Activated CD4-positive, alpha-beta T cell treated with anti-CD3 and anti-CD28 coated beads, Interleukin-2, amount 50 U/mL, for 16 hours (primary cell): Measurements from ENCODE around the gene APC.
"Not testable (repeated sequence)": the region's sequence is repeated elsewhere in the genome, so short reads cannot be mapped to it uniquely, and the experiment has no call there.

ENCODE experiments used
- DNase-seq: peaks from one replicate; pipeline ENCODE4 v3.0.0-alpha.2; 2020

Gene APC

DNA sequence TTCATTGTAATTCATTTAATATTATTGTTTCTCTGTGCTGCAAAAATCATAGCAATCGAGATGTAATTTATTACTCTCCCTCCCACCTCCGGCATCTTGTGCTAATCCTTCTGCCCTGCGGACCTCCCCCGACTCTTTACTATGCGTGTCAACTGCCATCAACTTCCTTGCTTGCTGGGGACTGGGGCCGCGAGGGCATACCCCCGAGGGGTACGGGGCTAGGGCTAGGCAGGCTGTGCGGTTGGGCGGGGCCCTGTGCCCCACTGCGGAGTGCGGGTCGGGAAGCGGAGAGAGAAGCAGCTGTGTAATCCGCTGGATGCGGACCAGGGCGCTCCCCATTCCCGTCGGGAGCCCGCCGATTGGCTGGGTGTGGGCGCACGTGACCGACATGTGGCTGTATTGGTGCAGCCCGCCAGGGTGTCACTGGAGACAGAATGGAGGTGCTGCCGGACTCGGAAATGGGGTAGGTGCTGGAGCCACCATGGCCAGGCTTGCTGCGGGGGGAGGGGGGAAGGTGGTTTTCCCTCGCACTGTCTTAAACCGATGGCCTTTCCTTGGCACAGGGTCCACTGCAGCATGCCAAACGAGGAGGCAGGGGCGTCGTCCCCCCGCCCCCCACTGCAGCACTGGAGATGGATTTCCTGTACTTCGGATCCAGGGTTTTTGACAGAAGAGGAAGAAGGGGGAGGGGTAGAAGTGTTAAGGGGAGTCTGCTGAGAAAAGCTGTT, at the start of gene APC:
Gene APC, plus strand, starts transcription at position 423 of the 728 bp plus-strand sequence. CDS start 17,006 bp downstream, outside the sequence.
- peak; percentile 90 for DNase-seq

DNA sequence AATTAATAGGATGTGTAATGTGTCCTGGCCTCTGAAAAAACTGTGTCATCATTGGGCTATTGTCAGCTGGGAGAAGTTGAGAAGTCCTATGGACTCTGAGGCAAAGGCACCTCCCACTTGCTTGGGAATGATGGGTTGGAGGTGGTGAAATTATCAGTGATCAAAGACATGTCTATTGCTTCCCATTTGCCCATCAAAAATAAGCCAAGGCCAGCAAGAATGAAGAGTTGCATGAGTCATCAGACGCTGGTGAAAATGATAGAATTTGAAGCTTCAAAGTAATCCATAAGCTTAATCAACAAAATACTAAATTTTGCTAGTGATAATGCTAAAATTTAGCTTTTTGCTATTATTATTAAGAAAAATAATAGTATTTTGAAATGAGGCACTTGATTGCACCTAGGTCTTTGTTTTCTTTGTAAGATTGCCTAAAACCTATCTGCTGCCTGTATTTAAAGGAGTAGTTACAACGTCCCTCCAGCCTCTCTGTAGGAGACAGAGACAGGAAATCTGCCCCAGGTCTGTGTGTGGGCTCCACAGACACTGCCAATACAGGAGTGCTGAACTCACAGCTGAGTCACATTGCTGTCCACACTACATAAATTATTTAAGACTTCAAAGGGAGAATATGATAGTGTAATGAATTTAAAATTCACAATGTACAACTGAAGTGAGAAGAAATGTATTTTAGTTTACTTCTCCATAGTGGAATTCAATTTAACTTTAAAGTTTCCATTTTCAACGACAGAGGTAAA, 48.4 kb upstream of the APC start:
- DNase-seq, result no peak

DNA sequence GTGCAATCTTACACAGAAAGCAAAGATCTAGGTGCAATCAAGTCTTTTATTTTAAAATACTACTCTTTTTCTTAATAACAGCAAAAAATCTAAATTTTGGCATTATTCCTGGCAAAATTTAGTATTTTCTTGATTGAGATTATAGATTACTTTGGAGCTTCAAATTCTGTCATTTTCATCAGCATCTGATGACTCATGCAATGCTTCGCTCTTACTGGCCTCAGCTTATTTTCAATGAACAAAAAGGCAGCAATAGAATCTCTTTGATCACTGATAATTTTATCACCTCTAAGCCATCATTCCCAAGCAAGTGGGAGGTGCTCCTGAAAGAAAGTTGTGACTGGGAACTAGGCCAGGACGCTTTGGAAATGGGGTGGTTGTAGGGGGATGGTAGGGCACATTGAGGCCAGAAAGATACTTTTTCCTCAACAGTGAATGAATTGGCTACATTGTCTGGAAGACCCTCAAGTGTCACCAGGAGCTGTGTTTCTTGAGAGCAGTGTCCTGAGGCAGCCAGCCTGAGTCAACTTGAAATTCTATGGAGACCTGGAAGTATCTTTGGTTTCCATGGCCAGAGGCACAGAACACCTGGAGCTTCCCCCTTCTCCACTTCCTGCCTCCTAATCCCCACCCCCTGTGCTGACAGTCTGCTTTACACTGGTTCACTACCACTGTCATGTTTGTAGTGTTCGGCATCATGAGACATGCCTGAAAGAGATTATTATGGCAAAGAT, 46.9 kb upstream of the APC start:
- DNase-seq, result no peak

DNA sequence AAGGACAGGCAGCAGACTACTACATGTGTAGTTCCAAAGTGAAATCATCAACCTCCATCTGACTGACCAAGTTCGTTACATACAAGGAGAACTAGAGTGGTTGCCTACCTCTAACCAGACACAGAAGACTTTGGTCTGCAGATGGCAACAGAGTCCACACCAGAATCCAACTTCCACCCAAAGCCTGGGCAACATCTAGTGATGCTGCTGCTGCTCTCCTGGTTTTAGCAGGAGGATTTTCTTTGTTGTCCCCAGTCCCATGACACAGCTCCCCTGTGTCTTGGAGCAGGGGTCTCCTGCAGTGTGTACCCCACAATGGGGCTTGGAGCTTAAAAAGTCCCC, 46.4 kb upstream of the APC start:
- no peak for DNase-seq

DNA sequence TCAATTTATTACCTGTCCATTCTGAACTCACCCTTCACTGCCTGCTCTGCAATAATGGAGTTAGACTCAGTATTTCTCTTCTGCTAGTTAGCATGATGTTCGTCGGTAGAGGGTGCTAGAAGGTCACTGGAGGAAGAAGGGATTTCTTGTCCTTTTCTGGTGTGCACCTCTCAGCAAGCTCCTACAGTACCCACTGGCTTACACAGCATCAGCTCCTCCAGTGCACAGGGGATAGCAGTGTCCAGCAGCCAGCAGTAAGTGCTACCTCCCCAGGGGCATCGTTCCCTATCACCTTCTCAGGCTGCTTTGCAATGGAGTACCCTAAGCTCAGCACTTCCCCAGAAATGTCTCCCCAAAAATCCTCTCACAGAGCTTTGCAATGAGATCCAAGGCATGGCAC, 45.9 kb upstream of the APC start:
- peak; percentile 55 for DNase-seq

DNA sequence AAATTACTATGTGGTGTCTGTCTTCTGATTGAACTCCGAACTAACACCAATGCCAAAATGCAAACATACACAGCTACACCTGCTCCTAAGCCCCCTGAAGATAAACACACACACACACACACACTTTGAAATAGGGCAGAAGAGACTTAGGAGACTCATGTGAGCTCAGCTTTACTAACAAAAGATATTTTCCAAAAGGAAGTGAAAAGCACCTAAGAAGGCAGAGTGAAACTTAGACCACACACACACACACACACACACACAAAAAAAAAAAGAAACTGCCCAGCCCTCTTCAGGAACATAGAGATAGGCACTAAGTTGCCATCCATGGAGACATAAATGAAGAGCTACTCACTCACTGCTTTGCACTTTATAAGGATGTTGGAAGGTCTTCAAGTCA, 45.2 kb upstream of the APC start:
- DNase-seq, result no peak

DNA sequence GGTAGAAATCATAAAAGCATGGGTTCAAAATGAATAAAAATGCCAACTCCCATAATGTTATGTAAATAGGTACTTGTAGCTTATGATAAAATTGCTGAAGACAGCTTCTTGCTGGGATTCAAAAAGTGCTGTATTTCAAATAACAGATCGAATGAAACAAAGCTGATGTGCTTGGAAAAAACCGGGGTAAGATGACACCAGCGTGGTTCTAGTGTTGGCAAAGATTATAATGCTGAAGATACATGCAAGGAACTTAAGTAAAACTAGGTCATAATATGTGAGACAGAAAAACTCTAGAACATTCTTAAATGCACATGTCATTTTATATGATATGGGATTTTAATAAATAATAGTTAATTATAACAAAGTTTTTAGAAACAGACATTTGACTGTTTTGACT, 44.4 kb upstream of the APC start:
- DNase-seq, result no peak

DNA sequence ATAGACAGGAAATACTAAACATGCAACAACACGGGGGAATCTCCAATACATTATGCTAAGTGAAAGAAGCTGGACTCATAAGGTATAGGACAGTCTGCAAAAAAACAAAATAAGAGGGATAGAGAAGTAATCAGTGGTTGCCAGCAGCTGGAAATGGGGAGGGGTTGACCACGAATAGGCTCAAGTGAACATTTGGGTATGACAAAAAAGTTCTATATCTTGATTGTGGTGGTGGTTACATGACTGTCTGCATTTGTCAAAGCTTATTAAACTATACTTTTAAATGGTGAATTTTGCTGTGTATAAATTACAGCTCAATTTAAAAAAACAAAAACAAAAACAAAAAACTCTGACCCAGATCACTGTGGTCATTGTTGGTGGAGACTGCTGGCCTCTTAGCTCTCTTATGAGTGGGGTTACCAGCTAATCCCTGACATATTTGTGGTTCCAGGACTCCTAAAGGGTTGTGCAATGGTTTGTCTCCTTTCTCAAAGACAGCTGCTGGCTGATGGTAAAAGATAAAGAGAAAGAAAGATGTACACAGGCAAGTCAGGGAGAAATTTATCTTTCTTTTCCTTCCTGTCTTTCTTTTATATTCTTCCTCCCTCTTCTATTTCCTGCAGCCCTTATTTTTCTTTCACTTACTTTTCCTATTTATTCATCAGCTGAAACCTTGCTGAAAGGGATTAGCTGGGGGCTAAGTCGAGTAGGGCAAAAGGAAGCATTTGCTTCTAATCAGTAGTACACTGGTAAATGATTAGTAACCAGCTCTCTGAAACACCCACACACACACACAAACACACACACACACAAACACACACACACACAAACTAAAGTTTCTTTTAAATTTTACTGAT, 42.6 kb upstream of the APC start:
- DNase-seq, result no peak

DNA sequence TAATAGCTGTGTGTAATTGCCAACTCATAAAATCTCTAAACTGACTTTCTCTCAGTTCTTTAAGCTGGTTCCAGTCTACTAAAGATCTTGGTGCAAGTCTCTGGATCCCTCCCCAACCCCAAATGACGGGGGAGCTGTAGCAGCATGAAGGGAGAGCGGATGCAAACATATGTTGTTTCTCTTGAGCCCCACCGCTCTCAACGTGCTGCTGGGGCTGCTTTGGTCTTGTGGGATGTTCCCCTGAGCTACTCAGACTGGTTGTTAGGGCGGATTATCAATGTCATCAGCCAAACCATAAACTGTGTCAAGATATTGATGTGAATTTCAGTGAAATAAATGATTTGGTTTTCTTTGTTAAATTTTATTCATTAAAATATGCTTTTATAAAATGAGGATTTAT, 40.9 kb upstream of the APC start:
- no peak for DNase-seq

DNA sequence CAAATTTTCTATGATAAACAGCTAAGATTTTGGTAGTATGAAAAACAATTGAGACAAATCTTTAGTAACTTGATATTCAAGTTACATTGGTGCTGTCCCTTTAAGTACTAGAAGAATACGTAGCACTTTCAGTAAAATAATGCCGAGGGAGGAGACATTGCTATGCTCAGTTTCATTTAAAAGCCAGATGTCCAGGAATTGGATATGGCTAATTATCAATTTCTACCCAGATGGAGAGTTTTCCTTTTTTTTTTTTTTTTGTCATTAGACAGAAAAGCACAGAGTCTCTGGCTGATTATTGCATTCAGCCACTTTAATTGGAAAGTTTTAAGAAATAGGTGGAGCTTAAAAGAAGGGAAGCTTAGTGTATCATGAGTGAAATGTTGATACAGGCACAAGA, 40.4 kb upstream of the APC start:
- DNase-seq, result no peak

DNA sequence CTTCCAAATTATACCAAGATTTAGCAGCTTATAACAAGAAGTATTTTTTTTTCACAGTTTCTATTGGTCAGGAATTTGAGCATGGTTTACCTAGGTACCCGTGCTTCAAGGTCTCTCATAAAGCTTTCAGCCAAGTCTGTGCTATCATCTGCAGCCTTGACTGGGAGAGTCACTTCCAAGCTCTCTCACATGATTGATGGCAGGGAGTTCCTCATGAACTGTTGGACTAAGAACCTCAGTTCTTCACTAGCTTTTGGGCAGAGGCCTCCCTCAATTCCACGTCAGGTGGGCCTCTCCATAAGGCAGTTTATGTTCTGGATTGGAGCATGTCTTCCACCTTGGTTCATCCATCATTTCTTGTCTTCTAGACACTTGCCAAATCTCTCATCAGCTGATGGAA, 39.9 kb upstream of the APC start:
- no peak for DNase-seq

DNA sequence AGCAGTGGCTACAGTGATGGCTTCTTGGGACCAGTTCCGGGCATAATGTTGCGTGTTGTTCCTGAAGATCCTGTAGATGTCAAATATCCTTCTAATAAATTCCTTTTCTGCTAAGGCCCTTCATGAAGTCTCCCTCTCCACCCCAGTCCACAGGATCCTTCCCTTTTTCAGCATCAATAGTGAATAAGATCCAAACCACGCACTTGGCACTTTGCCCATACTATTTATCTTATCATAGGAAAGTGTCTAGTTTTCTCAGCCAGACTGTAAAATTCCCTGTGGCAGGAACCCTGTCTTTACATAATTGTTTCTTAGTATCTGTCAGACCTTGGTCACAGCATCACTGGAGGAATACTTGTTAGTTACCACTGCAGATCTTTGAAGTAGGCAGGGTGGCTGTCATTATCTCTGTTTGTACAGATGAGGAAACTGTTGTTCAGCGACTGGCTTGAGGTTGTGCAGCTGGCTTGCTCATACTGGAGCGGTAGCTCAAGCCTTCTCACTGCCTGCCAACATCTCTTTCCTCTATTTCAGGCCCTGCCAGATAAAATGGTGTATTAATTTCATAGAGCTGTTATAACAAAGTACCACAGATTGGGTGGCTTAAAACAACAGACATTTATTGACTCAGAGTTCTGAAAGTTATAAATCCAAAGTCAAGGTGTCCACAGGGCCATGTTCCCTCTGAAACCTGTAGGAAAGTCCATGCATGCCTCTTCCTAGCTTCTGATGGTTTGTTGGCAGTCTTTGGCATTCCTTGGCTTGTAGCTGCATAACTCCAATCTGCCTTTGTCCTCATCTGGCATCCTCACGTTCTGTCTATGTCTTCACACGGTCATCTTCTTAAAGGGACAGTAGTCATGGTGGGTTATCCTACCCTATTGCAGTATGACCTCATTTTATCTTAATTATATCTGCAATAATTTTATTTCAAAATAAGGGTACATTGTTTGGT, 33.5 kb upstream of the APC start:
- no peak for DNase-seq

DNA sequence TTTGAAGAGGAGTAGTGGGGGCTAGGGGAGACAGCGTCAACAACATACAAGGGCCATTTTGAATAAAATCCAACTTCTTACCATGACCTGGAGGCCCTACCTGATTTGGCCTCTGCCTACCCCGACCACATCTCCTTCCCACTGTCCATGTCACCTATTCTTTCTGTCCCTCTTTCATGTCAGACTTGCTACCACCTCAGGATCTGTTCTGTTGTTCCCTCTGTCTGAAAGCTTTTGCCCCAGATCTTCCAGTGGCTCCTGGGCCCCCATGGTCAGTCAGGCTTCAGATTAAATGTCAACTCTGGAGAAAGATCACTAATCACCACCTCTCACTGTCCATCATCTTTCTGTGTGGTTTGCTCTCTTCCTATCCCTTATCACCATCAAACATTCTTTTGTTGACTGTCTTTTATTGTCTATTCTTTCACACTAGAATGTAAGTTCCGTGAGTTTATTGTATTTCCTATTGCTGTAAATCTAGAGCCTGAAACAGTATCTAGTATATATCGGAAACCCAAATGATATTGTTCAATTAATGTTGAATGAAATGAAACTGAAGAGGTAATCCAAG, 31.2 kb upstream of the APC start:
- no peak for DNase-seq

DNA sequence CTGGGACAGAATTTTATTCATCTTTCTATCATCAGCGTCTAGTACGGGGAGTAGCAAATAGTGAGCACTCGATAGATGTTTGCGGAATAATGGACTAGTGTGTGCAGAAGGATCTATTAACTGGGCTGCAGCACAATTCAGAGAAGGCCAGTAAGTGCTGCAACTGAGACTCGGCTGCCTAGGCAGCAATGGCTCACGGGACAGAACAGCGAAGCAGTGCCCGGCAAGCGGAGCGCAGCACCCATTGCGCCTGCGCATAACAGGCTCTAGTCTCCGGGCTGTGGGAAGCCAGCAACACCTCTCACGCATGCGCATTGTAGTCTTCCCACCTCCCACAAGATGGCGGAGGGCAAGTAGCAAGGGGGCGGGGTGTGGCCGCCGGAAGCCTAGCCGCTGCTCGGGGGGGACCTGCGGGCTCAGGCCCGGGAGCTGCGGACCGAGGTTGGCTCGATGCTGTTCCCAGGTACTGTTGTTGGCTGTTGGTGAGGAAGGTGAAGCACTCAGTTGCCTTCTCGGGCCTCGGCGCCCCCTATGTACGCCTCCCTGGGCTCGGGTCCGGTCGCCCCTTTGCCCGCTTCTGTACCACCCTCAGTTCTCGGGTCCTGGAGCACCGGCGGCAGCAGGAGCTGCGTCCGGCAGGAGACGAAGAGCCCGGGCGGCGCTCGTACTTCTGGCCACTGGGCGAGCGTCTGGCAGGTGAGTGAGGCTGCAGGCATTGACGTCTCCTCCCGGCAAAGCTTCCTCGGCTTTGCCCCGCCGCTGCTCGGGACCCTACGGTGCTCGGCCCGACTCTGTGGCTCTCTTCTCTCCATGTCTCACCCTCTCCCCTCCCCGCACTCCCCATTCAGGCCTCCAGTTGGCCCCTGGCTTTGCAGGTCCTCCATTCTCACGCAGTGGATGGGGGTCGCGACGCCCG, 30.2 kb upstream of the APC start:
- peak; percentile 99 for DNase-seq

DNA sequence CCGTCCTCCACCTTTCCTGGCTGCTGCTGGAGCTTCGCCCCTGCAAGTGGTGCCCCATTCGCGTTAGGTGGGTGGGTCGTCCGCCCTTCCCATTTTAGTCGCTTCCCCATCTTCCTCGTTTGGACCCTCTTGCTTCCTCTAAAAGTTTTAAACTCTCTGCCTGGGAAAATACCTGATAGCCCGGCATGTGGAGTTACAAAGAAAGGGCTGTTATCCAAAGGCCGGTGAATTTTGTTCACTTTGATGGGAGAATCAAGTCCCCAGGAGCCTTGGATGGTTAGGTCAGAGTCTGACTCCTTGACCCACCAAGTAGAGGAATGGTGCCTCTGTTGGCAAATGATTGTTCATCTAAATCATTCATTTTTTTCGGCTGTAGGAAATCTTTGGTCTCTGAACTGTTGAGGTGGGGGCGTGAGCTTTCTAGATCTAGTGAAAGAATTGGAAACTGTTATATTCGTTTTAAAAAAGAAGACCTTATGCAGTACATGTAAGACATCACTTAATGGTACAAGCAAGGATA, 29.5 kb upstream of the APC start:
- no peak for DNase-seq

DNA sequence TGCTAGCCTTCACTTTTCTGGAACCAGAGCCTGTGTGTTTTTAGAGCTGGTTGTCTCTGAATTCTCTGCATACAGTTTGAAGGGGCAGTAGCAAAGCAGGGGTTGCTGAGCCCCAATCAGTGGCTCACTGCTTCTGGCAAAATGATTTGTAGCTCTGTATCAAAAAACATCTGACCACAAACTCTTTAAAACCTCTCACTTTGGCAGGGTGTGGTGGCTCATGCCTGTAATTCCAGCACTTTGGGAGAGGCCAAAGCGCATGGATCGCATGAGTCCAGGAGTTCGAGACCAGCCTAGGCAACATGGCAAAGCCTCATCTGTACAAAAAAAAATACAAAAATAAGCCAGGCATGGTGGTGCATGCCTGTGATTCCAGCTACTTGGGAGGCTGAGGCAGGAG, 28.3 kb upstream of the APC start:
- DNase-seq, result no peak

DNA sequence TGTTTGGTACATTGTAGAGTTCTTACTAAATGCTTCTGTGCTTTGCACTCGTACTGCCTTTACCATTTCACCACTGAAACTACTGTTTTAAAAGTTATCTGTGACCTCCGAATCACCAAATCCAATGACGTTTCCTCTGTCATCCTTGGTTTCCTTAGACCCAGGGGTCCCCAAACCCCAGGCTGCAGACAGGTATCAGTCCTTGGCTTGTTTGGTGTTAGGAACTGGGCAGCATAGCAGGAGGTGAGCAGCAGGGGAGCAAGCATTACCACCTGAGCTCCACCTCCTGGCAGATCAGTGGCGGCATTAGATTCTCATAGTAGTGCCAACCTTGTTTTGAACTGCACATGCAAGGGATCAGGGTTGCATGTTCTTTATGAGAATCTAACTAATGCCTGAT, 26.8 kb upstream of the APC start:
- DNase-seq, result no peak

DNA sequence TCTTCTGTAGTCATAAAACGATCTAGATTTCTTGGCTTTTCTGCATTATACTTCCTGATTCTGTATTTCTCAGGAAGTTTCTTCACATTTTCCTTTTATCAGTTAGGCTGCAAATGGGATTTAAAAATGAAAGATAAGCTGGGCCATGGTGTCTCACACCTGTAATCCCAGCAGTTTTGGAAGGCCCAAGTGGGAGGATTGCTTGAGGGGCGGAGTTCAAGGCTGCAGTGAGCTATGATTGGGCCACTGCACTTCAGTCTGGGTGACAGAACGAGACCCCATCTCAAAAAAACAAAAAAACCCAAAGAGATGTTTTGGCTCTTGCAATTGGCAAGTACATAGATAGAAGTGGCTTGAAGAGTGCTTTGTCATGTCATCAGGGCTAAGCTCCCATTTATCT, 26.2 kb upstream of the APC start:
- no peak for DNase-seq

DNA sequence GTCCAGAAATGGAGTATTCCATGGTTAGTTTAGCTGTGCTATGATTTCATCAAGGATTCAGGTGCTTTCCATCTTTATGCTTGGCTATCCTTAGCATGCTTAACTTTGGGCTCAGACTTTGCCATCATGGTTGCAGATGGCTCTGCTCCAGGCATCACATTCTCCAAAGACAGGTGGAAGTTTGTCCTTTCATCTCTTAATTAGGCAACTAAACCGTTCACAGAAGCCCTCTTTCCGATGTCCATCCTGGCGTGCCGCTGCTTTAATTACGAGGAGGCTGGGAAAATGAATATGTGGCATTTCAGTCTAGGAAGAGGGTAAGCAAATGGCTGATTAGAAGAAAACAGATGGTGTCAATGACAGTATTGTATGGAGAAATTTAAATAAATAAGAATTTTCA, 24.5 kb upstream of the APC start:
- no peak for DNase-seq

DNA sequence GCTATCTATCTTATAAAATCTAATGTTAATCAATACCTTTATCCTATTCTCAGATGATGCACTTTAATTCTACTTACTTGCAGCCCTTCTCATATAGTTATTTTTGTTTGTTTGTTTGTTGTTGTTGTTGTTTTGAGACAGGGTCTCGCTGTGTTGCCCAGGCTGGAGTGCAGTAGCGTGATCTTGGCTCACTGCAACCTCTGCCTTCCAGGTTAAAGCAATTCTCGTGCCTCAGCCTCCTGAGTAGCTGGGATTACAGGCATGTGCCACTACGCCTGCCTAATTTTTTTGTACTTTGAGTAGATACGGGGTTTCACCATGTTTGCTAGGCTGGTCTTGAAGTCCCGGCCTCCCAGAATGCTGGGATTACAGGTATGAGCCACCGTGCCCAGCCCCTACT, 20.8 kb upstream of the APC start:
- not testable (repeated sequence) for DNase-seq
